Ishikawa (cell line): ENCODE results near the gene ONECUT1.

Source experiments
- CEBPB ChIP-seq: IDR thresholded peaks from 2 replicates; pipeline ENCODE4 v1.6.1; 2012
- CREB1 ChIP-seq: IDR thresholded peaks from 2 replicates; pipeline ENCODE4 v1.6.1; 2012; ENCODE audit warnings: low read depth
- EGR1 ChIP-seq: IDR thresholded peaks from 2 replicates; pipeline ENCODE4 v1.6.1; 2012
- EP300 ChIP-seq: IDR thresholded peaks from 2 replicates; pipeline ENCODE4 v1.6.1; 2012; ENCODE audit warnings: borderline replicate concordance
- FOXM1 ChIP-seq: IDR thresholded peaks from 2 replicates; pipeline ENCODE4 v1.6.1; 2012; ENCODE audit warnings: low read depth, borderline replicate concordance
- MAX ChIP-seq: IDR thresholded peaks from 2 replicates; pipeline ENCODE4 v1.6.1; 2012
- NFIC ChIP-seq: IDR thresholded peaks from 2 replicates; pipeline ENCODE4 v1.6.1; 2012
- RAD21 ChIP-seq: IDR thresholded peaks from 2 replicates; pipeline ENCODE4 v1.6.1; 2012; ENCODE audit warnings: low read depth
- TAF1 ChIP-seq: IDR thresholded peaks from 2 replicates; pipeline ENCODE4 v1.6.1; 2012; ENCODE audit warnings: low read depth, mild to moderate bottlenecking
- TCF12 ChIP-seq: IDR thresholded peaks from 2 replicates; pipeline ENCODE4 v1.6.1; 2012; ENCODE audit warnings: low read depth
- TEAD4 ChIP-seq: IDR thresholded peaks from 2 replicates; pipeline ENCODE4 v1.6.1; 2012
- YY1 ChIP-seq: IDR thresholded peaks from 2 replicates; pipeline ENCODE4 v1.6.1; 2012; ENCODE audit warnings: low read depth
- ZBTB7A ChIP-seq: IDR thresholded peaks from 2 replicates; pipeline ENCODE4 v1.6.1; 2012; ENCODE audit warnings: low read depth
- TF ChIP-seq, protein P1 (sequence below): IDR thresholded peaks from 2 replicates; pipeline ENCODE4 v1.6.1; 2012; ENCODE audit warnings: low read depth, mild to moderate bottlenecking
- TF ChIP-seq, protein P2 (sequence below): IDR thresholded peaks from 2 replicates; pipeline ENCODE4 v1.6.1; 2012

ONECUT1 gene

GRCh38 chr15:52808996-52809395, 18.9 kb upstream of the ONECUT1 start:
- TF ChIP-seq TAF1 (no peak), TCF12 (no peak), RAD21 (no peak), MAX (no peak), EP300 (no peak), EGR1 (no peak), TEAD4 (no peak)

- TF ChIP-seq EGR1 = no peak
- no peak for TF ChIP-seq CEBPB
Measured at GRCh38 chr15:52808441-52808840, 18.3 kb upstream of the ONECUT1 start.

- no peak for TF ChIP-seq TCF12
- TF ChIP-seq MAX = no peak
- TF ChIP-seq, protein P1, sequence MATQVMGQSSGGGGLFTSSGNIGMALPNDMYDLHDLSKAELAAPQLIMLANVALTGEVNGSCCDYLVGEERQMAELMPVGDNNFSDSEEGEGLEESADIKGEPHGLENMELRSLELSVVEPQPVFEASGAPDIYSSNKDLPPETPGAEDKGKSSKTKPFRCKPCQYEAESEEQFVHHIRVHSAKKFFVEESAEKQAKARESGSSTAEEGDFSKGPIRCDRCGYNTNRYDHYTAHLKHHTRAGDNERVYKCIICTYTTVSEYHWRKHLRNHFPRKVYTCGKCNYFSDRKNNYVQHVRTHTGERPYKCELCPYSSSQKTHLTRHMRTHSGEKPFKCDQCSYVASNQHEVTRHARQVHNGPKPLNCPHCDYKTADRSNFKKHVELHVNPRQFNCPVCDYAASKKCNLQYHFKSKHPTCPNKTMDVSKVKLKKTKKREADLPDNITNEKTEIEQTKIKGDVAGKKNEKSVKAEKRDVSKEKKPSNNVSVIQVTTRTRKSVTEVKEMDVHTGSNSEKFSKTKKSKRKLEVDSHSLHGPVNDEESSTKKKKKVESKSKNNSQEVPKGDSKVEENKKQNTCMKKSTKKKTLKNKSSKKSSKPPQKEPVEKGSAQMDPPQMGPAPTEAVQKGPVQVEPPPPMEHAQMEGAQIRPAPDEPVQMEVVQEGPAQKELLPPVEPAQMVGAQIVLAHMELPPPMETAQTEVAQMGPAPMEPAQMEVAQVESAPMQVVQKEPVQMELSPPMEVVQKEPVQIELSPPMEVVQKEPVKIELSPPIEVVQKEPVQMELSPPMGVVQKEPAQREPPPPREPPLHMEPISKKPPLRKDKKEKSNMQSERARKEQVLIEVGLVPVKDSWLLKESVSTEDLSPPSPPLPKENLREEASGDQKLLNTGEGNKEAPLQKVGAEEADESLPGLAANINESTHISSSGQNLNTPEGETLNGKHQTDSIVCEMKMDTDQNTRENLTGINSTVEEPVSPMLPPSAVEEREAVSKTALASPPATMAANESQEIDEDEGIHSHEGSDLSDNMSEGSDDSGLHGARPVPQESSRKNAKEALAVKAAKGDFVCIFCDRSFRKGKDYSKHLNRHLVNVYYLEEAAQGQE = no peak
- TF ChIP-seq, protein P2, sequence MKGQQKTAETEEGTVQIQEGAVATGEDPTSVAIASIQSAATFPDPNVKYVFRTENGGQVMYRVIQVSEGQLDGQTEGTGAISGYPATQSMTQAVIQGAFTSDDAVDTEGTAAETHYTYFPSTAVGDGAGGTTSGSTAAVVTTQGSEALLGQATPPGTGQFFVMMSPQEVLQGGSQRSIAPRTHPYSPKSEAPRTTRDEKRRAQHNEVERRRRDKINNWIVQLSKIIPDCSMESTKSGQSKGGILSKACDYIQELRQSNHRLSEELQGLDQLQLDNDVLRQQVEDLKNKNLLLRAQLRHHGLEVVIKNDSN = no peak
Measured at GRCh38 chr15:52806284-52806655, 16.1 kb upstream of the ONECUT1 start.

DNA sequence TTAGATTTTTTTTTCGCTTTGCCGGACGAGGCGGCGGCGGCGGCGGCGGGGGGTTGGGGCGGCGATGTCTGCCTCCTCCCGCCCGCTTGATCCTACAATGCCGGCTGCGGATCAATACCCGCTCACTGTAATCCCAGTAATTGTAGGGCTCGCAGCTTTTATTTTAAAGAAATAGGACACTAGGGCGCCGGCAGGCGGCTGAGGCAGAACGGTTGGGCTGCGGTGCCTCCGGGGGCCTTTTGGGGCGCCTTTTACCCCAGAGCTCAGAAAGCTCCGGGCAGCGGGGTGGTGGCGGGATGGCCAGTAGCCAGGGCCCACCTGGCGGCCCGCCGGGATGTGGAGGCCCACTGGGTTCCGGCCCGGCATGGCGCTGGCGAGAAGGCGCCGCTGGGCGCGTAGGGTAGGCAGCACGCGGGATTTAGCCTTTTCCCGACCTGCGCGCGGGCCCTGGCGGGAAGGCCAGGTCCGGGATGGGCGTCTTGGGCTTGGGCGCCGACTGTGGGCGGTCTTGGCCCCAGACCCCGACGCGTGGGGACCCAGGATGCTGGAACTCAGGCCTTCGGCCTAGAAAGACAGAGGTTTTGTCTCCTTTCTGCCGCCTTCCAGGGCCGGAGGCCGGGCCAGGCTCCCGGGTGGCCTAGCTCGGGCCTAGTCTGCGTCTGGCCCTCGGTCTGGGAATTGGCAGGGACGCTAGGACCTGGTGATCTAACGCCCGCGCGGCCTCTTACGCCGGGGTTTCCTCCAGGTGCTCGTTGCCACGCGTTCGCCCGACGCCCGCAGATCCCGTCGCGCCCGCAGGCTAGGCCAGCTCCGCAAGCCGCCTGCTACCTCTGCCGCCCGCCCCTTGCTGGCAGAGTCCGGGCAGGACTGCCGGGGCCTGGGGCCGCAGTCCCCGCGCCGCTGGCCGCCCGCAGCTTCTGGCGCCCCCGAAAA, 15.5 kb upstream of the ONECUT1 start:
- TF ChIP-seq, protein P2 = no peak
- TF ChIP-seq TCF12 (no peak), EGR1 (no peak), EP300 (no peak), YY1 (no peak), TAF1 (no peak), CREB1 (no peak), MAX (no peak), TEAD4 (no peak), CEBPB (no peak), RAD21 (no peak), NFIC (no peak), ZBTB7A (no peak)
- TF ChIP-seq, protein P1 = no peak

- no peak for TF ChIP-seq MAX
- no peak for TF ChIP-seq FOXM1
- TF ChIP-seq CEBPB = no peak
- TF ChIP-seq TAF1 = no peak
- no peak for TF ChIP-seq EGR1
- TF ChIP-seq, protein P2 = no peak
- TF ChIP-seq, protein P1 = no peak
- TF ChIP-seq NFIC = no peak
Measured at GRCh38 chr15:52804526-52805081, 14.5 kb upstream of the ONECUT1 start.
